A549 treated with CORT108297 at 1 μM for 4 hours (cell line): ENCODE results near the gene RAB6D. TPM values are rescaled to one million over a fixed set of nuclear protein-coding genes. Genes with fewer than 3 reads are reported as not detected.

Experiments
- total RNA-seq: library from RNA; stranded (reverse); fragments of 200-300 nt; extraction: Qiagen RNA extraction; gene quantifications from 5 replicates; pipeline ENCODE4 v1.2.3, GENCODE V29; 2022

RAB6D gene
- 0.03 to 0.07 TPM in 2 of 5 replicates, not detected in the others for total RNA-seq

DNA sequence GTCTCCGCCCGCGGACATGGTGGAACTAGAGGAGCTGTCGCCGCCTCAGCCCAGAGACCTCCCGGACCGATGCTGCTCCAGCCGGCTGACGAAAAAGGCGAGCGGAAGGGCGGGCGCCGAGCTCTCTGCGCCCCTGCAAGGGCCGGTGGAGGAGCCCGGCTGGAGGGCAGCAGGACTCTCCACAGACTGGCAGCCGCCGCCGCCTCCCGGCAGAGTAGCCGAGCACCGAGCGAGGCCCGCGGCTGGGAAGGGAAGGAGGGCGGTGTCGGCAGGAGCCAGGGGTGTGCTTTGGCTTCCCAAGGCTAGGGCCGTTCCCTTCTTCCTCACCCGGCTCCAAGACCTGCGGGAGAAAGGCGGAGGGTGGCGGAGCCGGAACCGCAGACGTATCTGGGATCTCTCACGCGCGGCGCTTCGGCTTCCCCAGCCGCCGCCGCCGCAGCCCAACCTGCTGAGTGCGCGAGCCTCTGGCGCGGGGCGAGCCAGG is at the start of gene RAB6D:
TSS of gene RAB6D (minus strand) at position 466 of the 484 bp plus-strand sequence. CDS start at position 18, 448 bp downstream.

Other genes with a start within 250 kb of the RAB6D start
- gene POTEE, start 154.6 kb downstream of the RAB6D start, total RNA-seq, result 0.03 to 0.07 TPM (median 0.06 TPM) in 5 replicates
- gene TUBA3D, start 112.0 kb upstream of the RAB6D start, total RNA-seq, result 0.07 to 0.43 TPM (median 0.29 TPM) in 4 of 5 replicates, not detected in the other
- gene MZT2A, start 128.2 kb upstream of the RAB6D start, total RNA-seq, result 104 to 204 TPM (median 197 TPM) in 5 replicates
- 12.7 to 19.2 TPM (median 15.0 TPM) in 5 replicates for gene CCDC74A, start 163.7 kb upstream of the RAB6D start, total RNA-seq